Breast epithelium (tissue), 3 donors: ENCODE data around the gene IGSF21.

ENCODE experiments used
- POLR2A ChIP-seq: fragments of 450-650 bp; IDR thresholded peaks from one replicate; pipeline ENCODE4 v1.6.1; 2016; ENCODE audit warnings: antibody characterized with exemption, mild to moderate bottlenecking, moderate library complexity
- POLR2AphosphoS5 ChIP-seq, 3 donors: sonication (generic); formaldehyde crosslinking; IDR thresholded peaks; one replicate each; pipeline ENCODE4 v1.6.1; 2017; ENCODE audit warnings: antibody characterized with exemption in 3 of 3
- TF ChIP-seq, protein P1 (sequence below), 3 donors: fragments of 450-650 bp; IDR thresholded peaks; one replicate each; pipeline ENCODE4 v1.5.1; 2016 to 2017; ENCODE audit warnings: antibody characterized with exemption in 3 of 3, mild to moderate bottlenecking in 3 of 3, moderate library complexity in 3 of 3

- TF ChIP-seq, protein P1, sequence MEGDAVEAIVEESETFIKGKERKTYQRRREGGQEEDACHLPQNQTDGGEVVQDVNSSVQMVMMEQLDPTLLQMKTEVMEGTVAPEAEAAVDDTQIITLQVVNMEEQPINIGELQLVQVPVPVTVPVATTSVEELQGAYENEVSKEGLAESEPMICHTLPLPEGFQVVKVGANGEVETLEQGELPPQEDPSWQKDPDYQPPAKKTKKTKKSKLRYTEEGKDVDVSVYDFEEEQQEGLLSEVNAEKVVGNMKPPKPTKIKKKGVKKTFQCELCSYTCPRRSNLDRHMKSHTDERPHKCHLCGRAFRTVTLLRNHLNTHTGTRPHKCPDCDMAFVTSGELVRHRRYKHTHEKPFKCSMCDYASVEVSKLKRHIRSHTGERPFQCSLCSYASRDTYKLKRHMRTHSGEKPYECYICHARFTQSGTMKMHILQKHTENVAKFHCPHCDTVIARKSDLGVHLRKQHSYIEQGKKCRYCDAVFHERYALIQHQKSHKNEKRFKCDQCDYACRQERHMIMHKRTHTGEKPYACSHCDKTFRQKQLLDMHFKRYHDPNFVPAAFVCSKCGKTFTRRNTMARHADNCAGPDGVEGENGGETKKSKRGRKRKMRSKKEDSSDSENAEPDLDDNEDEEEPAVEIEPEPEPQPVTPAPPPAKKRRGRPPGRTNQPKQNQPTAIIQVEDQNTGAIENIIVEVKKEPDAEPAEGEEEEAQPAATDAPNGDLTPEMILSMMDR (IDR thresholded peaks at IDR 0.05) = no peak
- TF ChIP-seq POLR2AphosphoS5 (IDR thresholded peaks at IDR 0.05) = no peak
- TF ChIP-seq POLR2A = no peak
Observed at GRCh38 chr1:18262726-18263125, 155.1 kb downstream of the IGSF21 start.
